Neural cell (in vitro differentiated cells): ENCODE data around the gene SAMD3. TPM values are rescaled to one million over a fixed set of nuclear protein-coding genes. Genes with fewer than 3 reads are reported as not detected.
"Not testable (repeated sequence)": the region's sequence is repeated elsewhere in the genome, so short reads cannot be mapped to it uniquely, and the experiment has no call there.

Source experiments
- H2AFZ ChIP-seq: fragments of 200-600, 300-800 bp; sonication (generic), shearing (Covaris generic); 2 replicates; pipeline ENCODE4 v1.6.0; 2014; ENCODE audit warnings: low read depth, mild to moderate bottlenecking, antibody characterized with exemption, low read length, moderate library complexity
- H3F3A ChIP-seq: fragments of 200-600 bp; shearing (Covaris generic); 2 replicates; pipeline ENCODE4 v1.6.1; 2016; ENCODE audit warnings: mild to moderate bottlenecking, moderate library complexity, mixed read lengths, antibody characterized with exemption, low read length; ENCODE audit not compliant: insufficient read depth, poor library complexity, severe bottlenecking
- H3K27ac ChIP-seq: fragments of 200-600, 300-800 bp; sonication (generic), shearing (Covaris generic); 2 replicates; pipeline ENCODE4 v1.5.1; 2014; ENCODE audit warnings: mild to moderate bottlenecking, low read length, moderate library complexity
- H3K27me3 ChIP-seq: fragments of 300-800, 200-600 bp; sonication (generic), shearing (Covaris generic); 2 replicates; pipeline ENCODE4 v1.6.0; 2014; ENCODE audit warnings: mild to moderate bottlenecking, low read depth, low read length, moderate library complexity; ENCODE audit not compliant: insufficient read depth
- H3K36me3 ChIP-seq: fragments of 300-800, 200-600 bp; sonication (generic), shearing (Covaris generic); 2 replicates; pipeline ENCODE4 v1.5.1; 2014; ENCODE audit warnings: mild to moderate bottlenecking, antibody characterized with exemption, low read length, moderate library complexity; ENCODE audit not compliant: insufficient read depth
- H3K4me2 ChIP-seq: fragments of 300-800, 200-600 bp; sonication (generic), shearing (Covaris generic); 2 replicates; pipeline ENCODE4 v1.6.0; 2014; ENCODE audit warnings: mild to moderate bottlenecking, low read length
- H3K4me3 ChIP-seq: fragments of 300-800, 200-600 bp; sonication (generic), shearing (Covaris generic); 2 replicates; pipeline ENCODE4 v1.5.1; 2014; ENCODE audit warnings: mild to moderate bottlenecking, low read length, moderate library complexity
- H3K79me2 ChIP-seq: fragments of 200-600 bp; shearing (Covaris generic); replicated peaks from 2 replicates; pipeline ENCODE4 v1.6.0; 2014; ENCODE audit warnings: mild to moderate bottlenecking, low read length, moderate library complexity; ENCODE audit not compliant: insufficient read depth
- H3K9ac ChIP-seq: fragments of 300-800, 200-600 bp; sonication (generic), shearing (Covaris generic); 2 replicates; pipeline ENCODE4 v1.6.1; 2016; ENCODE audit warnings: mild to moderate bottlenecking, low read length, mixed read lengths
- H3K9me2 ChIP-seq: fragments of 200-600 bp; shearing (Covaris generic); 2 replicates; pipeline ENCODE4 v1.6.1; 2016; ENCODE audit warnings: mild to moderate bottlenecking, low read length, mixed read lengths; ENCODE audit not compliant: insufficient read depth
- H3K9me3 ChIP-seq: fragments of 200-600, 300-800 bp; sonication (generic), shearing (Covaris generic); 2 replicates; pipeline ENCODE4 v1.6.1; 2016; ENCODE audit warnings: mild to moderate bottlenecking, mixed run types, low read length, moderate library complexity, mixed read lengths
- H4K20me1 ChIP-seq: fragments of 200-600 bp; shearing (Covaris generic); 2 replicates; pipeline ENCODE4 v1.6.1; 2016; ENCODE audit warnings: mild to moderate bottlenecking, mixed run types; ENCODE audit not compliant: insufficient read depth
- CTCF ChIP-seq: fragments of 450-650 bp; IDR thresholded peaks from 2 replicates; pipeline ENCODE4 v1.5.1; 2014; ENCODE audit warnings: antibody characterized with exemption, mild to moderate bottlenecking, moderate library complexity; ENCODE audit not compliant: poor library complexity, severe bottlenecking
- EP300 ChIP-seq: fragments of 450-650 bp; conservative IDR thresholded peaks from 2 replicates; pipeline ENCODE4 v1.6.1; 2014; ENCODE audit warnings: antibody characterized with exemption, mild to moderate bottlenecking, moderate library complexity; ENCODE audit not compliant: poor library complexity, severe bottlenecking
- EZH2 ChIP-seq: fragments of 200-600, 300-800 bp; shearing (Covaris generic), sonication (generic); IDR thresholded peaks from 2 replicates; pipeline ENCODE4 v1.6.1; 2014; ENCODE audit warnings: antibody characterized with exemption, low read length, borderline replicate concordance, mild to moderate bottlenecking; ENCODE audit not compliant: insufficient read depth, poor library complexity, severe bottlenecking
- MXI1 ChIP-seq: fragments of 450-650 bp; conservative IDR thresholded peaks from 2 replicates; pipeline ENCODE4 v1.6.1; 2014; ENCODE audit warnings: antibody characterized with exemption, mild to moderate bottlenecking; ENCODE audit not compliant: poor library complexity, severe bottlenecking
- POLR2AphosphoS5 ChIP-seq: IDR thresholded peaks from 2 replicates; pipeline ENCODE4 v1.6.1; 2012
- RAD21 ChIP-seq: fragments of 450-650 bp; conservative IDR thresholded peaks from 2 replicates; pipeline ENCODE4 v1.6.1; 2014; ENCODE audit warnings: antibody characterized with exemption, mild to moderate bottlenecking, moderate library complexity
- SMC3 ChIP-seq: fragments of 450-650 bp; conservative IDR thresholded peaks from 2 replicates; pipeline ENCODE4 v1.6.1; 2014; ENCODE audit warnings: antibody characterized with exemption, mild to moderate bottlenecking, moderate library complexity; ENCODE audit not compliant: poor library complexity
- TAF1 ChIP-seq: IDR thresholded peaks from 2 replicates; pipeline ENCODE4 v1.6.1; 2012; ENCODE audit warnings: low read depth
- polyA plus RNA-seq: library from polyadenylated mRNA; depleted of rRNA; stranded (reverse); fragments of >200 nt; gene quantifications from 2 replicates; pipeline ENCODE4 v1.2.3, GENCODE V29; 2014
- TF ChIP-seq, protein P1 (sequence below): IDR thresholded peaks from 2 replicates; pipeline ENCODE4 v1.6.1; 2012; ENCODE audit warnings: borderline replicate concordance

SAMD3 gene
- polyA plus RNA-seq, 1 donor from 2014 or later: 17.1 TPM

DNA sequence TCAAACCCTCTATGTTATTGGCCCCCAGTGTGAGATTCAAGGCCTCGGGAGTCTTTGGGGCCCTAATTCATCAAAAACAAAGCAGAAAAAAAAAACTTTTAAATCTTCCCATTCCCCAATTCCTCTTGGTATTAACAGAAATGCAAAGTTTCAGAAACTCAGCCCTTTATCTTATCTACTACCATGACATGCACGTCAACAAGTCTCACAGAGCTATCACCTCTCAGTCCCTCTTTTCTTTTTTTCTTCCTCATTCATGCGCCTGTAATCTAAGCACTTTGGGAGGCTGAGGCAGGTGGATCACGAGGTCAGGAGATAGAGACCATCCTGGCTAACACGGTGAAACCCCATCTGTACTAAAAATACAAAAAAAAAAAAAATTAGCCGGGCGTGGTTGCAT, 22.7 kb downstream of the SAMD3 start:
- no peaks in the 10 kb centered on the region for H3K79me2 ChIP-seq

GRCh38 chr6:130198483-130199035, 24.2 kb downstream of the SAMD3 start:
- Histone ChIP-seq H3K27ac (no peak overlapping the region), H3K9me3 (no peaks in the 10 kb centered on the region), H3K4me2 (no peak overlapping the region), H2AFZ (no peak overlapping the region), H3F3A (no peaks in the 10 kb centered on the region), H4K20me1 (no peaks in the 10 kb centered on the region), H3K4me3 (no peak overlapping the region), H3K36me3 (no peaks in the 10 kb centered on the region), H3K79me2 (no peaks in the 10 kb centered on the region), H3K9me2 (no peaks in the 10 kb centered on the region), H3K27me3 (no peaks in the 10 kb centered on the region), H3K9ac (no peak overlapping the region)
- TF ChIP-seq RAD21 (no peak), TAF1 (no peak), POLR2AphosphoS5 (no peak), MXI1 (no peak), SMC3 (no peak), EP300 (no peak)

More for the DNA sequence above, 22.7 kb downstream of the SAMD3 start:
- H3K9me2 ChIP-seq: no peaks in the 10 kb centered on the region
- H3K9ac ChIP-seq: no peak overlapping the region
- no peaks in the 10 kb centered on the region for H3F3A ChIP-seq
- no peak overlapping the region for H2AFZ ChIP-seq
- H3K4me3 ChIP-seq: no peak overlapping the region
- no peaks in the 10 kb centered on the region for H3K9me3 ChIP-seq
- H3K27me3 ChIP-seq: no peaks in the 10 kb centered on the region
- no peaks in the 10 kb centered on the region for H3K36me3 ChIP-seq
- TF ChIP-seq EP300 (no peak), CTCF (no peak), SMC3 (no peak), TAF1 (no peak), POLR2AphosphoS5 (no peak), EZH2 (no peak), RAD21 (no peak), MXI1 (no peak)
- TF ChIP-seq, protein P1, sequence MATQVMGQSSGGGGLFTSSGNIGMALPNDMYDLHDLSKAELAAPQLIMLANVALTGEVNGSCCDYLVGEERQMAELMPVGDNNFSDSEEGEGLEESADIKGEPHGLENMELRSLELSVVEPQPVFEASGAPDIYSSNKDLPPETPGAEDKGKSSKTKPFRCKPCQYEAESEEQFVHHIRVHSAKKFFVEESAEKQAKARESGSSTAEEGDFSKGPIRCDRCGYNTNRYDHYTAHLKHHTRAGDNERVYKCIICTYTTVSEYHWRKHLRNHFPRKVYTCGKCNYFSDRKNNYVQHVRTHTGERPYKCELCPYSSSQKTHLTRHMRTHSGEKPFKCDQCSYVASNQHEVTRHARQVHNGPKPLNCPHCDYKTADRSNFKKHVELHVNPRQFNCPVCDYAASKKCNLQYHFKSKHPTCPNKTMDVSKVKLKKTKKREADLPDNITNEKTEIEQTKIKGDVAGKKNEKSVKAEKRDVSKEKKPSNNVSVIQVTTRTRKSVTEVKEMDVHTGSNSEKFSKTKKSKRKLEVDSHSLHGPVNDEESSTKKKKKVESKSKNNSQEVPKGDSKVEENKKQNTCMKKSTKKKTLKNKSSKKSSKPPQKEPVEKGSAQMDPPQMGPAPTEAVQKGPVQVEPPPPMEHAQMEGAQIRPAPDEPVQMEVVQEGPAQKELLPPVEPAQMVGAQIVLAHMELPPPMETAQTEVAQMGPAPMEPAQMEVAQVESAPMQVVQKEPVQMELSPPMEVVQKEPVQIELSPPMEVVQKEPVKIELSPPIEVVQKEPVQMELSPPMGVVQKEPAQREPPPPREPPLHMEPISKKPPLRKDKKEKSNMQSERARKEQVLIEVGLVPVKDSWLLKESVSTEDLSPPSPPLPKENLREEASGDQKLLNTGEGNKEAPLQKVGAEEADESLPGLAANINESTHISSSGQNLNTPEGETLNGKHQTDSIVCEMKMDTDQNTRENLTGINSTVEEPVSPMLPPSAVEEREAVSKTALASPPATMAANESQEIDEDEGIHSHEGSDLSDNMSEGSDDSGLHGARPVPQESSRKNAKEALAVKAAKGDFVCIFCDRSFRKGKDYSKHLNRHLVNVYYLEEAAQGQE: no peak
- H4K20me1 ChIP-seq: no peaks in the 10 kb centered on the region
- no peak overlapping the region for H3K27ac ChIP-seq
- no peak overlapping the region for H3K4me2 ChIP-seq

DNA sequence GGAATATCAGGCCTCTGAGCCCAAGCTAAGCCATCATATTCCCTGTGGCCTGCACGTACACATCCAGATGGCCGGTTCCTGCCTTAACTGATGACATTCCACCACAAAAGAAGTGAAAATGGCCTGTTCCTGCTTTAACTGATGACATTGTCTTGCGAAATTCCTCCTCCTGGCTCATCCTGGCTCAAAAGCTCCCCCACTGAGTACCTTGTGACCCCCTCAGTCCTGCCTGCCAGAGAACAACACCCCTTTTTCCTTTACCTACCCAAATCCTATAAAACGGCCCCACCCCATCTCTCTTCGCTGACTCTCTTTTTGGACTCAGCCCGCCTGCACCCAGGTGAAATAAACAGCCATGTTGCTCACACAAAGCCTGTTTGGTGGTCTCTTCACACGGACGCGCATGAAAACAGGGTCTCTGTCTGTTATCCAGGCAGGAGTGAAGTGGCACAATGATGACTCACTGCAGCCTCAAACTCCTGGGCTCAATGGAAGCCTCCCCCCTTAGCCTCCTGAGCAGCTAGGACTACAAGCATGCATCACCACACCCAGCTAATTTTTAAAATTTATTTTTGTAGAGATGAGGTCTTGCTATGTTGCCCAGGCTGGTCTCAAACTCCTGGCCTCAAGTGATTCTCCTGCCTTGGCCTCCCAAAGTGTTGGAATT, 24.8 kb downstream of the SAMD3 start:
- not testable (repeated sequence) for H3K27ac ChIP-seq, H2AFZ ChIP-seq, H3K27me3 ChIP-seq, H3K4me3 ChIP-seq, H3K9me2 ChIP-seq, H3K4me2 ChIP-seq, H3K79me2 ChIP-seq, H3K36me3 ChIP-seq, H3K9ac ChIP-seq, H3K9me3 ChIP-seq, H4K20me1 ChIP-seq, H3F3A ChIP-seq

DNA sequence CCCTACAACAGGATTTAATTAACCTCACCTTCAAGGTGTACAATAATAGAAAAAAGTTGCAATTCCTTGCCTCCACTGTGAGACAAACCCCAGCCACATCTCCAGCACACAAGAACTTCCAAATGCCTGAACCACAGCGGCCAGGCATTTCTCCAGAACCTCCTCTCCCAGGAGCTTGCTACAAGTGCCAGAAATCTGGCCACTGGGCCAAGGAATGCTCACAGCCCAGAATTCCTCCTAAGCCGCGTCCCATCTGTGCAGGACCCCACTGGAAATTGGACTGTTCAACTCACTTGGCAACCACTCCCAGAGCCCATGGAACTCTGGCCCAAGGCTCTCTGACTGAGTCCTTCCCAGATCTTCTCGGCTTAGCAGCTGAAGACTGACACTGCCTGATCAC, 28.3 kb downstream of the SAMD3 start:
- H3K9ac ChIP-seq, H3K4me2 ChIP-seq, H3K27ac ChIP-seq, H3K27me3 ChIP-seq, H4K20me1 ChIP-seq, H3K79me2 ChIP-seq, H2AFZ ChIP-seq, H3K9me3 ChIP-seq, H3K36me3 ChIP-seq, H3F3A ChIP-seq, H3K4me3 ChIP-seq, H3K9me2 ChIP-seq: not testable (repeated sequence)
